Tongue (tissue), 2 donors: ENCODE data around the gene NVL. TPM values are rescaled to one million over a fixed set of nuclear protein-coding genes. Genes with fewer than 3 reads are reported as not detected.
"Not testable (repeated sequence)": the region's sequence is repeated elsewhere in the genome, so short reads cannot be mapped to it uniquely, and the experiment has no call there.

ENCODE experiments used
- DNase-seq: peaks from one replicate; pipeline ENCODE4 v3.0.0-alpha.2; 2015
- total RNA-seq: library from RNA; depleted of rRNA; stranded (reverse); fragments of >200 nt; gene quantifications from one replicate; pipeline ENCODE4 v1.2.3, GENCODE V29; 2014

The NVL gene
- total RNA-seq, 1 donor from 2014 or later = 48.3 TPM

GRCh38 chr1:224234017-224234416 is 96.0 kb downstream of the NVL start:
- no peak for DNase-seq

- no peak for DNase-seq
Measured at GRCh38 chr1:224226849-224227502, 103.0 kb downstream of the NVL start.

GRCh38 chr1:224223819-224224714 is 105.9 kb downstream of the NVL start:
- DNase-seq = peak; percentile 51

GRCh38 chr1:224219612-224220059 is 110.3 kb downstream of the NVL start:
- no peak for DNase-seq

- no peak for DNase-seq
Measured at GRCh38 chr1:224219011-224219611, 110.9 kb downstream of the NVL start.

- no peak for DNase-seq
Measured at GRCh38 chr1:224217655-224218623, 112.0 kb downstream of the NVL start.

- no peak for DNase-seq
Measured at GRCh38 chr1:224216382-224216781, 113.6 kb downstream of the NVL start.

GRCh38 chr1:224213438-224214119 is 116.4 kb downstream of the NVL start:
- no peak for DNase-seq

GRCh38 chr1:224212618-224213061 is 117.3 kb downstream of the NVL start:
- peak; percentile 66 for DNase-seq

GRCh38 chr1:224211206-224211962 is 118.6 kb downstream of the NVL start:
- DNase-seq = peak; percentile 84

GRCh38 chr1:224205931-224206538 is 123.9 kb downstream of the NVL start:
- not testable (repeated sequence) for DNase-seq

GRCh38 chr1:224205438-224205840 is 124.5 kb downstream of the NVL start:
- DNase-seq = peak; percentile 41

- peak; percentile 32 for DNase-seq
Measured at GRCh38 chr1:224203243-224204016, 126.5 kb downstream of the NVL start.

GRCh38 chr1:224201853-224202252 is 128.1 kb downstream of the NVL start:
- DNase-seq = no peak

- DNase-seq = no peak
Measured at GRCh38 chr1:224201383-224201782, 128.6 kb downstream of the NVL start.

GRCh38 chr1:224199679-224200078 is 130.3 kb downstream of the NVL start:
- DNase-seq = no peak

GRCh38 chr1:224198572-224198971 is 131.4 kb downstream of the NVL start:
- DNase-seq = no peak

GRCh38 chr1:224196813-224197600 is 133.0 kb downstream of the NVL start:
- DNase-seq = no peak
